ENCODE measurements around the gene MYOM1.
"Not testable (repeated sequence)": the region's sequence is repeated elsewhere in the genome, so short reads cannot be mapped to it uniquely, and the experiment has no call there.

The MYOM1 gene

GRCh38 chr18:3052411-3052758, 167.4 kb downstream of the MYOM1 start:
- no peak for DNase-seq

- DNase-seq, result no peak
Observed at GRCh38 chr18:3051718-3052410, 167.9 kb downstream of the MYOM1 start.

- not testable (repeated sequence) for DNase-seq
Observed at GRCh38 chr18:3049897-3050454, 169.8 kb downstream of the MYOM1 start.

- no peak for DNase-seq
Observed at GRCh38 chr18:3048820-3049349, 170.9 kb downstream of the MYOM1 start.

GRCh38 chr18:3048121-3048520, 171.6 kb downstream of the MYOM1 start:
- DNase-seq, result no peak

GRCh38 chr18:3046216-3046808, 173.5 kb downstream of the MYOM1 start:
- DNase-seq, result no peak

- DNase-seq, result no peak
Observed at GRCh38 chr18:3044931-3045698, 174.7 kb downstream of the MYOM1 start.

- DNase-seq, result no peak
Observed at GRCh38 chr18:3042379-3042778, 177.4 kb downstream of the MYOM1 start.

- DNase-seq, result no peak
Observed at GRCh38 chr18:3041843-3042242, 177.9 kb downstream of the MYOM1 start.

- DNase-seq, result no peak
Observed at GRCh38 chr18:3040881-3041280, 178.9 kb downstream of the MYOM1 start.

- no peak for DNase-seq
Observed at GRCh38 chr18:3040173-3040572, 179.6 kb downstream of the MYOM1 start.

- no peak for DNase-seq
Observed at GRCh38 chr18:3037423-3037915, 182.3 kb downstream of the MYOM1 start.

GRCh38 chr18:3036108-3036507, 183.7 kb downstream of the MYOM1 start:
- DNase-seq, result no peak

GRCh38 chr18:3035635-3036034, 184.1 kb downstream of the MYOM1 start:
- DNase-seq, result no peak

GRCh38 chr18:3032721-3033120, 187.0 kb downstream of the MYOM1 start:
- DNase-seq, result no peak

GRCh38 chr18:3029215-3029952, 190.4 kb downstream of the MYOM1 start:
- no peak for DNase-seq

GRCh38 chr18:3028115-3028514, 191.7 kb downstream of the MYOM1 start:
- DNase-seq, result not testable (repeated sequence)

GRCh38 chr18:3027370-3027891, 192.3 kb downstream of the MYOM1 start:
- DNase-seq, result peak; percentile 74

GRCh38 chr18:3025544-3025943, 194.2 kb downstream of the MYOM1 start:
- no peak for DNase-seq

GRCh38 chr18:3023603-3024002, 196.2 kb downstream of the MYOM1 start:
- DNase-seq, result not testable (repeated sequence)

All from retina (tissue), 1 donor.